Occipital lobe (tissue), 2 donors: ENCODE results near the gene KIAA0930. TPM values are rescaled to one million over a fixed set of nuclear protein-coding genes. Genes with fewer than 3 reads are reported as not detected.

Experiments
- small RNA-seq: library from RNA; depleted of rRNA; stranded (forward); fragments of <200 nt; gene quantifications from one replicate; pipeline ENCODE3, GENCODE V24; 2014
- total RNA-seq: library from RNA; depleted of rRNA; stranded (reverse); fragments of >200 nt; gene quantifications from one replicate; pipeline ENCODE4 v1.2.3, GENCODE V29; 2014

KIAA0930 gene
- total RNA-seq, 1 donor from 2014 or later, result 61.0 TPM

Small RNAs within 50 kb of the gene (small RNA-seq; reads per million reads assigned to genes)
- 1.0 reads per million, percentile 73 among the genes with 10 or more reads in this experiment for gene MIR1249

Other genes starting within 250 kb of the KIAA0930 start
- gene PHF21B, start 230.9 kb downstream of the KIAA0930 start, total RNA-seq, result 8.1 TPM
- 65.4 TPM for gene NUP50, start 77.0 kb downstream of the KIAA0930 start, total RNA-seq
- gene UPK3A, start 44.1 kb upstream of the KIAA0930 start, total RNA-seq, result not detected
- 6.2 TPM for gene FAM118A, start 69.0 kb upstream of the KIAA0930 start, total RNA-seq
- under 0.01 TPM for gene SMC1B, start 172.7 kb upstream of the KIAA0930 start, total RNA-seq
- gene RIBC2, start 172.8 kb upstream of the KIAA0930 start, total RNA-seq, result not detected